Measurements from ENCODE around the gene LCN10. TPM values are rescaled to one million over a fixed set of nuclear protein-coding genes. Genes with fewer than 3 reads are reported as not detected.
"Not testable (repeated sequence)": the region's sequence is repeated elsewhere in the genome, so short reads cannot be mapped to it uniquely, and the experiment has no call there.

Gene LCN10
- total RNA-seq, 1 donor = not detected

- DNase-seq (ENCODE audit: low read depth) = no peak
- no peak overlapping the region for H3K4me3 ChIP-seq (ENCODE audit: low read depth, low read length)
- TF ChIP-seq CTCF (IDR thresholded peaks at IDR 0.05; ENCODE audit: insufficient read depth, low read length) = no peak
Measured at GRCh38 chr9:136756836-136757235, 14.1 kb upstream of the LCN10 start.

GRCh38 chr9:136756134-136756438, 13.3 kb upstream of the LCN10 start:
- TF ChIP-seq CTCF (IDR thresholded peaks at IDR 0.05; ENCODE audit: insufficient read depth, low read length) = no peak
- no peak for DNase-seq (ENCODE audit: low read depth)
- no peak overlapping the region for H3K4me3 ChIP-seq (ENCODE audit: low read depth, low read length)

- not testable (repeated sequence) for DNase-seq (ENCODE audit: low read depth); H3K4me3 ChIP-seq (ENCODE audit: low read depth, low read length)
Measured at GRCh38 chr9:136755302-136756133, 12.8 kb upstream of the LCN10 start.

GRCh38 chr9:136754626-136755301, 12.0 kb upstream of the LCN10 start:
- H3K4me3 ChIP-seq (ENCODE audit: low read depth, low read length) = no peak overlapping the region
- TF ChIP-seq CTCF (IDR thresholded peaks at IDR 0.05; ENCODE audit: insufficient read depth, low read length) = no peak
- no peak for DNase-seq (ENCODE audit: low read depth)

- TF ChIP-seq CTCF (IDR thresholded peaks at IDR 0.05; ENCODE audit: insufficient read depth, low read length) = no peak
- no peak for DNase-seq (ENCODE audit: low read depth)
Measured at GRCh38 chr9:136754059-136754572, 11.4 kb upstream of the LCN10 start.

GRCh38 chr9:136753371-136754058, 10.8 kb upstream of the LCN10 start:
- no peak for DNase-seq (ENCODE audit: low read depth)
- no peak for TF ChIP-seq CTCF (IDR thresholded peaks at IDR 0.05; ENCODE audit: insufficient read depth, low read length)
- no peak overlapping the region for H3K4me3 ChIP-seq (ENCODE audit: low read depth, low read length)

More at GRCh38 chr9:136754059-136754572, 11.4 kb upstream of the LCN10 start:
- no peak overlapping the region for H3K4me3 ChIP-seq (ENCODE audit: low read depth, low read length)

GRCh38 chr9:136751814-136752213, 9.1 kb upstream of the LCN10 start:
- H3K4me3 ChIP-seq (ENCODE audit: low read depth, low read length) = no peak overlapping the region
- DNase-seq (ENCODE audit: low read depth) = no peak
- no peak for TF ChIP-seq CTCF (IDR thresholded peaks at IDR 0.05; ENCODE audit: insufficient read depth, low read length)
